GM19468 (cell line): ENCODE measurements around the gene PLCB1.

Source experiments
- ATAC-seq: cut with Tn5 transposase; IDR thresholded peaks from one replicate; pipeline ENCODE4 v1.9.1; 2021; ENCODE audit warnings: mild to moderate bottlenecking, moderate library complexity, moderate number of reproducible peaks; ENCODE audit not compliant: unreplicated experiment; ENCODE audit errors: extremely low read depth

The PLCB1 gene

GRCh38 chr20:8932192-8933165 is 800.4 kb downstream of the PLCB1 start:
- ATAC-seq: no peak

- ATAC-seq: no peak
These were observed 801.3 kb downstream of the PLCB1 start for GRCh38 chr20:8933381-8933807.

GRCh38 chr20:8934362-8934761 is 802.3 kb downstream of the PLCB1 start:
- no peak for ATAC-seq
